GM12878 (cell line): ENCODE measurements around the gene MALSU1. TPM values are rescaled to one million over a fixed set of nuclear protein-coding genes. Genes with fewer than 3 reads are reported as not detected.

Experiments used
- ATAC-seq: fragments of 200-7000 bp; cut with Tn5 transposase; 3 replicates; pipeline ENCODE4 v1.9.1; 2020; ENCODE audit warnings: mild to moderate bottlenecking, moderate library complexity
- BruUV-seq: library from RNA; stranded (reverse); fragments of 400-500 nt; replicated peaks from 2 replicates; lab custom pipeline; 2021; lab: Mats Ljungman, UMichigan
- CTCF ChIA-PET: fragments of 300-600 bp; sonication (Branson Sonifier 250); formaldehyde crosslinking; extraction: SDS; loops from one replicate; lab custom pipeline; 2021; ENCODE audit warnings: inconsistent platforms; lab: Yijun Ruan, JAX
- POLR2A ChIA-PET: fragments of 350-600 bp; formaldehyde crosslinking; extraction: SDS; loops from one replicate; lab custom pipeline; 2021; ENCODE audit warnings: inconsistent platforms; lab: Charles Lee
- RAD21 ChIA-PET: fragments of 300-600 bp; sonication (Branson Sonifier 250); formaldehyde crosslinking; loops from one replicate; lab custom pipeline; 2023; ENCODE audit warnings: antibody characterized with exemption; ENCODE audit not compliant: unreplicated experiment; lab: Charles Lee
- SMC1A ChIA-PET: fragments of 300-600 bp; sonication (Branson Sonifier 250); formaldehyde crosslinking; loops from one replicate; lab custom pipeline; 2023; ENCODE audit not compliant: unreplicated experiment, uncharacterized antibody; lab: Charles Lee
- DNase-seq: peaks from one replicate; pipeline ENCODE4 v3.0.0-alpha.2; 2011; ENCODE audit warnings: low read depth, low spot score
- FAIRE-seq: peaks from 3 replicates; lab custom pipeline; 2011; peaks lifted over from hg19 to GRCh38; lab: Jason Lieb, UNC
- H2AFZ ChIP-seq: 2 replicates; pipeline ENCODE4 v1.6.0; 2011; ENCODE audit warnings: low read depth, low read length, control low read depth; ENCODE audit not compliant: control insufficient read depth
- H3K27ac ChIP-seq: 2 replicates; pipeline ENCODE4 v1.5.1; 2011; ENCODE audit warnings: control low read depth; ENCODE audit not compliant: control insufficient read depth, insufficient read depth
- H3K27me3 ChIP-seq, 2 experiments: replicated peaks in 1 of 2; 2 replicates each; pipeline versions ENCODE4 v1.6.0 to v1.6.1; 2011; ENCODE audit warnings: low read length in 1 of 2; ENCODE audit not compliant: control insufficient read depth in 2 of 2, insufficient read depth in 2 of 2
- H3K36me3 ChIP-seq, 2 experiments: 2 replicates each; pipeline ENCODE4 v1.5.1; 2011; ENCODE audit warnings: low read length in 1 of 2; ENCODE audit not compliant: control insufficient read depth in 2 of 2, insufficient read depth in 2 of 2
- H3K4me1 ChIP-seq: 2 replicates; pipeline ENCODE4 v1.6.1; 2011; ENCODE audit warnings: mild to moderate bottlenecking, low read length, moderate library complexity, mixed read lengths; ENCODE audit not compliant: control insufficient read depth, insufficient read depth
- H3K4me2 ChIP-seq: 2 replicates; pipeline ENCODE4 v1.6.0; 2011; ENCODE audit warnings: control low read depth; ENCODE audit not compliant: control insufficient read depth, insufficient read depth
- H3K4me3 ChIP-seq: fragments of 200-600 bp; sonication (generic); 2 replicates; pipeline ENCODE4 v1.5.1; 2016
- H3K79me2 ChIP-seq: 2 replicates; pipeline ENCODE4 v1.6.0; 2011; ENCODE audit warnings: low read length; ENCODE audit not compliant: control insufficient read depth, insufficient read depth
- H3K9ac ChIP-seq: 2 replicates; pipeline ENCODE4 v1.8.0; 2011; ENCODE audit warnings: low read length, control low read depth, mixed read lengths; ENCODE audit not compliant: control insufficient read depth, insufficient read depth
- H3K9me3 ChIP-seq: replicated peaks from 3 replicates; pipeline ENCODE4 v1.5.1; 2011; ENCODE audit warnings: mild to moderate bottlenecking, low read length; ENCODE audit not compliant: control insufficient read depth, insufficient read depth
- H4K20me1 ChIP-seq: 2 replicates; pipeline ENCODE4 v1.6.0; 2011; ENCODE audit not compliant: control insufficient read depth, insufficient read depth
- ATF2 ChIP-seq: IDR thresholded peaks from 2 replicates; pipeline ENCODE4 v1.6.1; 2012; ENCODE audit warnings: low read length, inconsistent platforms
- BHLHE40 ChIP-seq, 2 experiments: fragments of 450-650 bp in 1 of 2; IDR thresholded peaks; 2 replicates each; pipeline ENCODE4 v1.6.1; 2011 to 2017; ENCODE audit warnings: low read depth in 2 of 2, borderline replicate concordance in 1 of 2, improper control_type of control experiment in 1 of 2, low read length in 1 of 2, mild to moderate bottlenecking in 1 of 2
- CBX3 ChIP-seq: fragments of 200-600 bp; sonication (generic); IDR thresholded peaks from 2 replicates; pipeline ENCODE4 v1.6.1; 2016; ENCODE audit warnings: low read depth, borderline replicate concordance
- EP300 ChIP-seq, 2 experiments: fragments of 150-350 bp in 1 of 2; IDR thresholded peaks; 2 replicates each; pipeline ENCODE4 v1.6.1; 2011 to 2012; ENCODE audit warnings: low read depth in 2 of 2, low read length in 2 of 2, borderline replicate concordance in 1 of 2, improper control_type of control experiment in 1 of 2, inconsistent platforms in 1 of 2; ENCODE audit not compliant: control insufficient read depth in 1 of 2
- GABPA ChIP-seq: IDR thresholded peaks from 2 replicates; pipeline ENCODE4 v1.6.1; 2014; ENCODE audit warnings: antibody characterized with exemption, low read depth, mild to moderate bottlenecking, inconsistent platforms
- IKZF1 ChIP-seq: fragments of 450-650 bp; conservative IDR thresholded peaks from 2 replicates; pipeline ENCODE4 v1.6.1; 2017; ENCODE audit warnings: antibody characterized with exemption, mild to moderate bottlenecking
- IRF3 ChIP-seq: fragments of 450-650 bp; IDR thresholded peaks from 2 replicates; pipeline ENCODE4 v1.6.1; 2014; ENCODE audit warnings: mild to moderate bottlenecking
- MEF2A ChIP-seq: IDR thresholded peaks from 2 replicates; pipeline ENCODE4 v1.6.1; 2011; ENCODE audit warnings: low read depth, mild to moderate bottlenecking, low read length, moderate library complexity; ENCODE audit not compliant: insufficient read depth
- NFYA ChIP-seq: IDR thresholded peaks from 2 replicates; pipeline ENCODE4 v1.6.1; 2011; ENCODE audit warnings: low read depth, mild to moderate bottlenecking, low read length, improper control_type of control experiment, borderline replicate concordance
- SIX5 ChIP-seq: IDR thresholded peaks from 2 replicates; pipeline ENCODE4 v1.6.1; 2011; ENCODE audit warnings: mild to moderate bottlenecking, low read depth, low read length, moderate library complexity; ENCODE audit not compliant: severe bottlenecking
- SKIL ChIP-seq: fragments of 450-650 bp; IDR thresholded peaks from 2 replicates; pipeline ENCODE4 v1.6.1; 2017; ENCODE audit warnings: mild to moderate bottlenecking, low read depth, inconsistent platforms; ENCODE audit not compliant: poor library complexity, severe bottlenecking
- SMAD5 ChIP-seq: IDR thresholded peaks from 2 replicates; pipeline ENCODE4 v1.6.1; 2016; ENCODE audit warnings: antibody characterized with exemption, low read depth
- SREBF1 ChIP-seq: IDR thresholded peaks from 2 replicates; pipeline ENCODE4 v1.6.1; 2012; ENCODE audit warnings: mild to moderate bottlenecking, low read length
- SREBF2 ChIP-seq: IDR thresholded peaks from 2 replicates; pipeline ENCODE4 v1.6.1; 2012; ENCODE audit warnings: mild to moderate bottlenecking, low read length
- ZBTB33 ChIP-seq: fragments of 450-650 bp; IDR thresholded peaks from 2 replicates; pipeline ENCODE4 v1.6.1; 2017; ENCODE audit warnings: mild to moderate bottlenecking
- WGBS: methylation state at CpG from one replicate; pipeline ENCODE4 v1.1.6; 2016; ENCODE audit warnings: low lambda C conversion rate; ENCODE audit not compliant: insufficient replicate concordance, insufficient coverage; ENCODE audit errors: missing lambda C conversion rate; 5-methylcytosine and 5-hydroxymethylcytosine counted together
- in situ Hi-C: fragments of 300-500 bp; cut with MboI; formaldehyde crosslinking; loops from 9 replicates; pipeline ENCODE4 v1.14.3; 2018; ENCODE audit warnings: mixed read lengths
- intact Hi-C: fragments of 100-400 bp; cut with micrococcal nuclease; formaldehyde crosslinking; loops from one replicate; pipeline ENCODE4 v1.14.2; 2022; ENCODE audit not compliant: unreplicated experiment
- polyA plus RNA-seq, 11 experiments: library from polyadenylated mRNA; depleted of rRNA in 4 of 11; unstranded in 6 of 11; stranded (reverse) in 5 of 11; fragments of >200 nt; fragmentation: Nextera tagmentation in 4 of 11; fragmentation: Illumina TruSeq in 1 of 11; extraction: Ambion mirVana in 4 of 11; extraction: Trizol in 1 of 11; gene quantifications; 1 replicate in 1 of 11; 2 replicates in 10 of 11; pipeline versions ENCODE4 v1.2.1 to v1.2.3, GENCODE V29; 2011 to 2016; ENCODE audit warnings: inconsistent platforms in 2 of 11, missing spikeins in 2 of 11, low read depth in 1 of 11
- total RNA-seq, 4 experiments: library from RNA; depleted of rRNA in 3 of 4; stranded (reverse); fragments of >200 nt in 3 of 4; fragmentation: Illumina TruSeq in 1 of 4; extraction: Trizol in 1 of 4; gene quantifications; 2 replicates each; pipeline versions ENCODE4 v1.2.1 to v1.2.3, GENCODE V29; 2013 to 2021

The MALSU1 gene
- total and polyA plus RNA-seq, 10 of the 15 experiments (the other 5 are each of a cell fraction or from before 2014, with no cell fraction given) = 8.5 to 159 (median 73.7) TPM

- ChIA-PET SMC1A (interaction anchor here (1.2 kb wide), 1 partner anchor 214 kb away, joined by 4 read pairs; no protein-coding TSS in a partner anchor), POLR2A (interaction anchor here (0.9 kb wide), 1 partner anchor 9 kb away, joined by 4 read pairs; no protein-coding TSS in a partner anchor), CTCF (interaction anchor here (0.8 to 1.1 kb wide), 4 partner anchors 80 to 192 kb away, joined by 3 to 4 read pairs (median 3); no protein-coding TSS in a partner anchor), RAD21 (interaction anchor here (0.8 to 1.6 kb wide), 3 partner anchors 80 to 173 kb away, joined by 3 to 5 read pairs (median 3); no protein-coding TSS in a partner anchor)
- peak overlapping the region; percentile 62 for H3K27ac ChIP-seq
- H3K9me3 ChIP-seq = no peaks in the 10 kb centered on the region
- FAIRE-seq (no peak), DNase-seq (peak; percentile 66), ATAC-seq (peak; percentile 95)
- H3K36me3 ChIP-seq = peaks cover 2 to 11% of the 10 kb centered on the region in 2 experiments; a peak in 3 of 4 replicates
- H3K27me3 ChIP-seq = no peaks in the 10 kb centered on the region
- peaks cover 28% of the 10 kb centered on the region for H3K4me1 ChIP-seq
- peak overlapping the region; percentile 30 for H3K9ac ChIP-seq
- WGBS = 2% methylated on average over 5 of the region's 5 CpGs
- in situ Hi-C loops = no loop called here
- intact Hi-C loops = loop anchor here (2.0 to 5.0 kb wide), 2 partner anchors 80 to 179 kb away; partner anchors contain the start of gene TRA2A
- no peak overlapping the region for H3K4me3 ChIP-seq
- H3K79me2 ChIP-seq = peaks cover 5% of the 10 kb centered on the region
- no TSS peak for BruUV-seq
- no peak overlapping the region for H2AFZ ChIP-seq
- peak overlapping the region; percentile 68 for H3K4me2 ChIP-seq
- H4K20me1 ChIP-seq = no peaks in the 10 kb centered on the region; the same call in 1 of the 2 replicates
- TF ChIP-seq ATF2 = peak; percentile 49
- TF ChIP-seq BHLHE40 (IDR thresholded peaks at IDR 0.05; ENCODE audit: borderline replicate concordance in 1 of 2, low read depth in 2 of 2, low read length in 1 of 2) = peak; percentile 37 to 64; a peak in 1 of 4 replicates
- TF ChIP-seq ZBTB33 = no peak
- no peak for TF ChIP-seq NFYA
- TF ChIP-seq MEF2A = peak; percentile 61; the same call in 1 of the 2 replicates
- TF ChIP-seq SREBF2 = no peak
- no peak for TF ChIP-seq CBX3
- TF ChIP-seq GABPA = no peak
- TF ChIP-seq EP300 (IDR thresholded peaks at IDR 0.05; ENCODE audit: borderline replicate concordance in 1 of 2, control insufficient read depth in 1 of 2, low read depth in 2 of 2, low read length in 2 of 2) = peak in 1 of 2 experiments; percentile 66; a peak in 1 of 4 replicates
- peak; percentile 45 for TF ChIP-seq IKZF1
- no peak for TF ChIP-seq SMAD5
- no peak for TF ChIP-seq IRF3
- TF ChIP-seq SKIL = peak; percentile 66
- TF ChIP-seq SREBF1 = no peak
- TF ChIP-seq SIX5 = no peak
Observed at GRCh38 chr7:23353172-23353571, 54.0 kb downstream of the MALSU1 start.
